Karpas-422 (cell line): Measurements from ENCODE around the gene LPAR1. TPM values are rescaled to one million over a fixed set of nuclear protein-coding genes. Genes with fewer than 3 reads are reported as not detected.

ENCODE experiments used
- DNase-seq: peaks from one replicate; pipeline ENCODE4 v3.0.0-alpha.2; 2015
- H2AFZ ChIP-seq: fragments of 200-600 bp; sonication (generic); 2 replicates; pipeline ENCODE4 v1.6.1; 2014; ENCODE audit warnings: antibody characterized with exemption, low read length, mixed read lengths
- H3K27ac ChIP-seq: fragments of 200-600 bp; sonication (generic); 2 replicates; pipeline ENCODE4 v1.5.1; 2014; ENCODE audit warnings: mild to moderate bottlenecking, low read length, moderate library complexity
- H3K27me3 ChIP-seq: fragments of 200-600 bp; sonication (generic); 2 replicates; pipeline ENCODE4 v1.6.1; 2014; ENCODE audit warnings: low read length, mixed read lengths
- H3K36me3 ChIP-seq: fragments of 200-600 bp; sonication (generic); 2 replicates; pipeline ENCODE4 v1.6.1; 2014; ENCODE audit warnings: low read length, mixed read lengths; ENCODE audit not compliant: insufficient read depth
- H3K4me1 ChIP-seq: fragments of 200-600 bp; sonication (generic); 2 replicates; pipeline ENCODE4 v1.6.1; 2014; ENCODE audit warnings: mild to moderate bottlenecking, low read length, mixed read lengths
- H3K4me2 ChIP-seq: fragments of 200-600 bp; sonication (generic); 2 replicates; pipeline ENCODE4 v1.6.1; 2014; ENCODE audit warnings: low read length, low read depth, mild to moderate bottlenecking; ENCODE audit not compliant: poor library complexity, severe bottlenecking
- H3K4me3 ChIP-seq: fragments of 200-600 bp; sonication (generic); 2 replicates; pipeline ENCODE4 v1.5.1; 2014; ENCODE audit warnings: mild to moderate bottlenecking, antibody characterized with exemption, low read length, mixed read lengths
- H3K79me2 ChIP-seq: fragments of 200-600 bp; sonication (generic); 2 replicates; pipeline ENCODE4 v1.6.1; 2014; ENCODE audit warnings: mild to moderate bottlenecking, low read length, mixed read lengths
- H3K9ac ChIP-seq: fragments of 200-600 bp; sonication (generic); 2 replicates; pipeline ENCODE4 v1.6.0; 2014; ENCODE audit warnings: low read length
- H3K9me2 ChIP-seq: fragments of 200-600 bp; sonication (generic), shearing (Covaris generic); replicated peaks from 2 replicates; pipeline ENCODE4 v1.6.0; 2014; ENCODE audit warnings: mild to moderate bottlenecking, low read length, moderate library complexity; ENCODE audit not compliant: insufficient read depth
- H3K9me3 ChIP-seq: fragments of 300-700, 200-600 bp; sonication (generic); 2 replicates; pipeline ENCODE4 v1.6.1; 2014; ENCODE audit warnings: low read length, mixed read lengths
- H4K20me1 ChIP-seq: fragments of 200-600 bp; sonication (generic); 2 replicates; pipeline ENCODE4 v1.6.1; 2014; ENCODE audit warnings: mild to moderate bottlenecking, antibody characterized with exemption, low read length, low read depth; ENCODE audit not compliant: insufficient read depth
- total RNA-seq: library from RNA; depleted of rRNA; stranded (reverse); fragments of >200 nt; shearing (Covaris generic); gene quantifications from 2 replicates; pipeline ENCODE4 v1.2.3, GENCODE V29; 2014; ENCODE audit warnings: low replicate concordance

Gene LPAR1
- total RNA-seq, 1 experiment from 2014 or later: not detected

DNA sequence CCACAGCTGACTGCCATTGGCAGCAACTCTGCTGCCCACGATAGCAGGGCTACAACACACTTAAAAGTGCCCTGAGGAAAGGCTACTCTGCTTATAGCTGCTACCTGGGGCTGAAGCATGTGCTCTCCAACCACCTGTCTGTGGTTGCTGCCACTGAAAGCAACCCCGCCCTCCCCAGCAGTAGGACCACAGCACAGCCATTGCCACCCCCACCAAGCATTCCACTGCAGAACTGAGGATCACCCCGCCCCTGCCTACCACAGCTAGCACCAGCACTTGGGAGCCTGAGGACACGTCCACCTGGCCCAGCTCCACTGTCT, 85.8 kb downstream of the LPAR1 start:
- H3K9me3 ChIP-seq: no peaks in the 10 kb centered on the region; the same call in none of the 2 replicates
- H3K4me2 ChIP-seq: no peak overlapping the region
- no peak overlapping the region for H2AFZ ChIP-seq
- no peaks in the 10 kb centered on the region for H3K36me3 ChIP-seq
- H3K27ac ChIP-seq: no peak overlapping the region
- no peak overlapping the region for H3K4me3 ChIP-seq
- H3K4me1 ChIP-seq: no peaks in the 10 kb centered on the region
- no peak overlapping the region for H3K9ac ChIP-seq
- H4K20me1 ChIP-seq: no peaks in the 10 kb centered on the region
- no peak for DNase-seq
- H3K27me3 ChIP-seq: no peaks in the 10 kb centered on the region
- H3K79me2 ChIP-seq: no peaks in the 10 kb centered on the region
- no peaks in the 10 kb centered on the region for H3K9me2 ChIP-seq

GRCh38 chr9:110951805-110952539, 86.3 kb downstream of the LPAR1 start:
- Histone ChIP-seq H3K9me3 (no peaks in the 10 kb centered on the region; the same call in none of the 2 replicates), H3K27ac (no peak overlapping the region), H3K4me3 (no peak overlapping the region), H2AFZ (no peak overlapping the region), H3K9ac (no peak overlapping the region), H4K20me1 (no peaks in the 10 kb centered on the region), H3K9me2 (no peaks in the 10 kb centered on the region), H3K79me2 (no peaks in the 10 kb centered on the region), H3K4me2 (no peak overlapping the region), H3K27me3 (no peaks in the 10 kb centered on the region), H3K4me1 (no peaks in the 10 kb centered on the region), H3K36me3 (no peaks in the 10 kb centered on the region)
- DNase-seq: no peak

- no peaks in the 10 kb centered on the region for H3K79me2 ChIP-seq
- no peaks in the 10 kb centered on the region for H3K27me3 ChIP-seq
- no peak overlapping the region for H2AFZ ChIP-seq
- H3K4me2 ChIP-seq: no peak overlapping the region
- no peak overlapping the region for H3K9ac ChIP-seq
- H3K27ac ChIP-seq: no peak overlapping the region
- no peak overlapping the region for H3K4me3 ChIP-seq
- H3K9me2 ChIP-seq: no peaks in the 10 kb centered on the region
- H3K4me1 ChIP-seq: no peaks in the 10 kb centered on the region
- no peaks in the 10 kb centered on the region for H3K36me3 ChIP-seq
- no peaks in the 10 kb centered on the region; the same call in 1 of the 2 replicates for H3K9me3 ChIP-seq
- H4K20me1 ChIP-seq: no peaks in the 10 kb centered on the region
- DNase-seq: no peak
Observed at GRCh38 chr9:110950041-110950645, 88.1 kb downstream of the LPAR1 start.

DNA sequence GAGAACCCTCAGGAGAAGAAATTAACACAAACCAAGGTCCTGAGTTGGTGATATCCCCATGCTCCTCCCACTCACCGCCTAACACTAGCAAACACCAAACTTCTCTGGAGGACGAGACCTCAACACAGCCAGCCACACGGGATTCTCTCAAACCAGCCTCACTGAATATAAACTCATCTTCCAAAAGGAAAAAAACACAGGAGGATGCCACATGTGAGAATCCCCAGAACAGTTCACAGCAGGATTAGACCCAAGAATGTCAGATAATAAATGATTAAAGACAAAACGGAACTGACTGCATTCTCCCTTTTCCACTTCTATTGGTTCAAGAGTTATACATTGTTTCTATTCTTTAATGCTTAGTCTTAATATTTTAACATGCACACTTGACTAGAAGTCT, 89.2 kb downstream of the LPAR1 start:
- H3K27me3 ChIP-seq: no peaks in the 10 kb centered on the region
- no peak overlapping the region for H3K4me2 ChIP-seq
- H3K9me3 ChIP-seq: no peaks in the 10 kb centered on the region; the same call in 1 of the 2 replicates
- no peaks in the 10 kb centered on the region for H3K79me2 ChIP-seq
- H2AFZ ChIP-seq: no peak overlapping the region
- no peak overlapping the region for H3K27ac ChIP-seq
- DNase-seq: no peak
- H3K9ac ChIP-seq: no peak overlapping the region
- no peaks in the 10 kb centered on the region for H3K9me2 ChIP-seq
- H4K20me1 ChIP-seq: no peaks in the 10 kb centered on the region
- no peaks in the 10 kb centered on the region for H3K36me3 ChIP-seq
- no peak overlapping the region for H3K4me3 ChIP-seq
- H3K4me1 ChIP-seq: no peaks in the 10 kb centered on the region

DNA sequence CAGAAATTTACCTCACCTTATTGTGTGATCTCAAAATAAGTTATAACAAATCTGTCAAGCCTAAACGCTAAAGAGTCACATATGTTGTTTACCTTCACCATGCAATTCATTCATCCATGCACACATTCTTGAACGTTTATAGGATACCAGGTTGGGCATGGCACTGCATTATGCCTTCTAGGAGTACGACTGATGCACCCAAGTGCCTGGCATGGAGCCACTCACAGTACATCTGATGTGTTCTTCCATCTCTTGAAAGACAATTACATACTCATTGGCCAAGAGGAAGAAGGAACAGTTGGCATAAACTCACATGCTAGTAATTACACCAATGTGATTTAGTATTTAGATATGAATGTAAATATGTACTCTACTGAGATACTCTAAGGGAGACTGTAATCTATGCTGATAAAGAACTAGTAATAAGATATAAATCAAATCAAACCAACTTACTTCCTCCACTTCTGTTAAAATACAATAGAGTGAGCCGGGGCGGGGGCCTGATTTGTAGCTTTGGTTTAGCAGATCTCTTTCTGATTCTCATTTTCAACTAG, 90.7 kb downstream of the LPAR1 start:
- Histone ChIP-seq H3K4me1 (no peaks in the 10 kb centered on the region), H3K79me2 (no peaks in the 10 kb centered on the region), H3K27ac (no peak overlapping the region), H3K36me3 (no peaks in the 10 kb centered on the region), H3K4me2 (no peak overlapping the region), H3K9me3 (no peaks in the 10 kb centered on the region; the same call in 1 of the 2 replicates), H3K9me2 (no peaks in the 10 kb centered on the region), H2AFZ (no peak overlapping the region), H4K20me1 (no peaks in the 10 kb centered on the region), H3K9ac (no peak overlapping the region), H3K4me3 (no peak overlapping the region), H3K27me3 (no peaks in the 10 kb centered on the region)
- DNase-seq: no peak

DNA sequence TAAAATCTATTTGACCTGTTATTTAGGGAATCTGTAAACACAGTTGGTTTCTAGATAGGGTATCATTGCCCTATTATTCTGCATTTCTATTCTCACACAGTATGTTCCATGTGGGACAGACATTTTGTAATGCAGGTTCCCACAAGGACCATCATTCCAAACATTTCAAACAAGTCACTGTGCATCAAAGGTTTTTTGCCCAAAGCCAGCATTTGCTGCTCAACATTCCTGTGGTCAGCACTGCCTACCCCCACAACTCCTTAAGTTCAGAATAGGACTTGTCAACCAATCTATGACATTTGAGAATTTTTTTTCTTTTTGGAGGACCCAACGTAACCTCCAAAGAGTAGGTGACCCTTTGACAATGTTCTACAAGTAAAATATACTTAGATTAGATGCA, 95.7 kb downstream of the LPAR1 start:
- Histone ChIP-seq H3K4me3 (no peak overlapping the region), H3K27ac (no peak overlapping the region), H4K20me1 (no peaks in the 10 kb centered on the region), H3K9me2 (no peaks in the 10 kb centered on the region), H3K27me3 (no peaks in the 10 kb centered on the region), H3K9ac (no peak overlapping the region), H3K36me3 (no peaks in the 10 kb centered on the region), H2AFZ (no peak overlapping the region), H3K4me2 (no peak overlapping the region), H3K9me3 (peaks cover 3% of the 10 kb centered on the region; the same call in 1 of the 2 replicates), H3K4me1 (no peaks in the 10 kb centered on the region), H3K79me2 (no peaks in the 10 kb centered on the region)
- DNase-seq: no peak

GRCh38 chr9:110940951-110941557, 97.2 kb downstream of the LPAR1 start:
- H3K9me2 ChIP-seq: no peaks in the 10 kb centered on the region
- no peaks in the 10 kb centered on the region for H3K4me1 ChIP-seq
- no peak overlapping the region for H3K4me3 ChIP-seq
- no peaks in the 10 kb centered on the region for H3K36me3 ChIP-seq
- no peak overlapping the region for H2AFZ ChIP-seq
- no peak overlapping the region for H3K4me2 ChIP-seq
- no peak for DNase-seq
- no peaks in the 10 kb centered on the region for H4K20me1 ChIP-seq
- no peaks in the 10 kb centered on the region for H3K79me2 ChIP-seq
- H3K9me3 ChIP-seq: peaks cover 3% of the 10 kb centered on the region; the same call in 1 of the 2 replicates
- H3K9ac ChIP-seq: no peak overlapping the region
- H3K27ac ChIP-seq: no peak overlapping the region
- no peaks in the 10 kb centered on the region for H3K27me3 ChIP-seq

DNA sequence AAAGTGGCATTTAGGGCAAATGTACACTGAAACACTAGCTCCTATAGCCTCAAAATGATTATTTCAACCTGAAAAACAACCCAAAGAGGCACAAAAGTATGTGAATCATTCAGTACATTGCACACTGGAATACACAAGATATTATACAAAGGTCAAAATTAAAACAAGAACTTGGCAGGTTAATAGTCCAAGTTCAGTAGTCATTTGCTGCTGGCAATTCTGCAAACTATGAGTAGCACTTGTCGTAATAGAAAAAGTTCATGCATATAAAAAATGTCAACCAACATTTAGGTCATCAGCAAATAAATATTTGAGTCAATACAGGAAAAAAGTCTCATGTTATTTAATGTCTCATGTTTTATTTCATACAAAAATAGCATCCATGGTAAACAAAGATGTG, 98.7 kb downstream of the LPAR1 start:
- no peaks in the 10 kb centered on the region for H3K79me2 ChIP-seq
- no peak overlapping the region for H3K4me2 ChIP-seq
- H3K36me3 ChIP-seq: no peaks in the 10 kb centered on the region
- H3K9ac ChIP-seq: no peak overlapping the region
- no peaks in the 10 kb centered on the region for H3K27me3 ChIP-seq
- H3K27ac ChIP-seq: no peak overlapping the region
- peaks cover 3% of the 10 kb centered on the region; the same call in 1 of the 2 replicates for H3K9me3 ChIP-seq
- no peaks in the 10 kb centered on the region for H3K9me2 ChIP-seq
- no peak overlapping the region for H2AFZ ChIP-seq
- no peak overlapping the region for H3K4me3 ChIP-seq
- no peaks in the 10 kb centered on the region for H4K20me1 ChIP-seq
- DNase-seq: no peak
- no peaks in the 10 kb centered on the region for H3K4me1 ChIP-seq
